Stimulated activated memory B cell treated with anti-CD40 and anti-IgM and Interleukin-4, amounts not matched to agents 10 μg/mL and 1 μg/mL and 100 μg/mL, for 72 hours (primary cell): ENCODE data around the gene FGD6.
A peak's percentile ranks its signal among the peaks of the same experiment; 100 is the strongest.
"Not testable (repeated sequence)": the region's sequence is repeated elsewhere in the genome, so short reads cannot be mapped to it uniquely, and the experiment has no call there.

ENCODE experiments used
- ATAC-seq: fragments of 150-1000 bp; cut with Tn5 transposase; 2 replicates; pipeline ENCODE4 v1.10.0; 2021
- H3K27ac Mint-ChIP-seq: one replicate; pipeline ENCODE4 v1.8.0; 2022; ENCODE audit warnings: mild to moderate bottlenecking, mixed read lengths
- H3K27me3 Mint-ChIP-seq: one replicate; pipeline ENCODE4 v1.8.0; 2022; ENCODE audit warnings: mixed read lengths
- H3K36me3 Mint-ChIP-seq: one replicate; pipeline ENCODE4 v1.8.0; 2022; ENCODE audit warnings: mixed read lengths
- H3K4me1 Mint-ChIP-seq: one replicate; pipeline ENCODE4 v1.8.0; 2022; ENCODE audit warnings: mixed read lengths
- H3K4me3 Mint-ChIP-seq: one replicate; pipeline ENCODE4 v1.8.0; 2022; ENCODE audit warnings: mild to moderate bottlenecking, moderate library complexity, mixed read lengths
- H3K9me3 Mint-ChIP-seq: one replicate; pipeline ENCODE4 v1.8.0; 2022; ENCODE audit warnings: mixed read lengths

The FGD6 gene

DNA sequence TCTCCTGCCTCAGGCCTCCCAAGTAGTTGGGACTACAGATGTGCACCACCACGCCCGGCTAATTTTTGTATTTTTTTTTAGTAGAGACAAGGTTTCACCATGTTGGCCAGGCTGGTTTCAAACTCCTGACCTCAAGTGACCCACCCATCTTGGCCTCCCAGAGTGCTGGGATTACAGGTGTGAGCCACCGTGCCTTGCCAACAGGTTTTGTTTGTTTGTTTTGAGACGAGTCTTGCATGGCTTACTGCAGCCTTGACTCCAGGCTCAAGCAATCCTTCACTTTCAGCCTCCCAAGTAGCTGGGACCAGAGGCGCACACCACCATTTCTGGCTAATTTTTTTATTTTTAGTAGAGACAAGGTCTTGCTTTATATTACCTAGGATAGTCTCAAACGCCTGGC, 23.9 kb upstream of the FGD6 start:
- not testable (repeated sequence) for H3K4me3 Mint-ChIP-seq, H3K27ac Mint-ChIP-seq, ATAC-seq, H3K27me3 Mint-ChIP-seq, H3K9me3 Mint-ChIP-seq
- peaks cover 28% of the 10 kb centered on the region for H3K4me1 Mint-ChIP-seq
- H3K36me3 Mint-ChIP-seq, result peaks cover 22% of the 10 kb centered on the region

DNA sequence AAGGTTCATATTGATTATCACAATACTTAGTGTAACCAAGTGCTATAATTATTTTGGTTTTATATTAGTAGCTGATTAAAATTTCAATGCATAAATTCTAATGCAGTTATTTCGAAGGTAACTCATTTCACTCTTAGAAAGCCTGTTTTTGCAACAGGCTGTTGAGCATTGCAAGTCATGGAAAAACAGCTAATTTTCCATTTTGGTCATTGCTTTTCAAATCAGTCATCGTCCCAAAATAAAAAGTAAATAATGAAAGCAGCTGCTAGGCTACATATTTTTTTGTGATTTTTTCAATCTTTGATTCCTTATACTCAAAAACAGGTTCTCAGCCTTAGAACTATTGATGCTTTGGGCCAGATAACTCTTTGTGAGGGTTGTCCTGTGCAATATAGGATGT, 23.3 kb upstream of the FGD6 start:
- Mint-ChIP-seq H3K9me3 (no peaks in the 10 kb centered on the region), H3K4me1 (peaks cover 28% of the 10 kb centered on the region), H3K27me3 (no peaks in the 10 kb centered on the region), H3K27ac (no peak overlapping the region), H3K36me3 (peaks cover 27% of the 10 kb centered on the region), H3K4me3 (no peak overlapping the region)
- ATAC-seq, result no peak

DNA sequence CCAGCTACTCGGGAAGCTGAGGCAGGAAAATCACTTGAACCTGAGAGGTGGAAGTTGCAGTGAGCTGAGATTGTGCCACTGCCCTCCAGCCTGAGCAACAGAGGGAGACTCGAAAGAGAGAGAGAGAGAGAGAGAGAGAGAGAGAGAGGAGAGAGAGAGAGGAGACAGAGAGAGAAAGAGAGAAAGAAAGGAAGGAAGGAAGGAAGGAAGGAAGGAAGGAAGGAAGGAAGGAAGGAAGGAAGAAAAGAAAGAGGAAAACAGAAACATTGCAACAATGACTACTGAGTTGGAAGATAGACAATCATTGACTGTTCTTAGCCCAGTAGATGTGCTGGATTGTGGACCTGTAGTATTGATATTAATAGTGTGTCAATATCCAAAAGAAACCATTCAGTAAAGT, 22.6 kb upstream of the FGD6 start:
- peaks cover 27% of the 10 kb centered on the region for H3K36me3 Mint-ChIP-seq
- peak overlapping the region; percentile 33 for H3K27ac Mint-ChIP-seq
- not testable (repeated sequence) for ATAC-seq, H3K27me3 Mint-ChIP-seq, H3K9me3 Mint-ChIP-seq, H3K4me3 Mint-ChIP-seq
- peaks cover 28% of the 10 kb centered on the region for H3K4me1 Mint-ChIP-seq

DNA sequence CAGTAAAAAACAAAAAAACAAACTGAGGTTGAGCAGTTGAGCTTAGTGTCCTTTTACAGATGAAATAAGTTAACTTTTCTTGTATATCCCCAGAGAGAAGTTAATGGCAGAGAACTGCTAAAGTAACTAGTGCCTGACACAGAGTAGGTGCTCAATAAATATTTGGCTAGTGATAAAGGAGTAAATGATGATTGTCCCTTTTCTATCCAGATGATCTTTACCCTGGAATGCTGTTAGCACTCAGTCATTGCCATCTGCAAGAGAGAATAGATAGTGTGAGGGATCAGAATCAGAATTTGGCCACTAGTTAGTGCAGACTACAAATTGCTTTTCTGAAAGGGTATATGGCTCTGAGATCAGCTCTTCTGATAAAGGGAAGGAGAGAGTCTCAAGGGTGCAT, 21.9 kb upstream of the FGD6 start:
- no peak for ATAC-seq
- H3K27me3 Mint-ChIP-seq, result no peaks in the 10 kb centered on the region
- H3K9me3 Mint-ChIP-seq, result no peaks in the 10 kb centered on the region
- H3K4me1 Mint-ChIP-seq, result peaks cover 28% of the 10 kb centered on the region
- H3K27ac Mint-ChIP-seq, result peak overlapping the region; percentile 33
- peaks cover 33% of the 10 kb centered on the region for H3K36me3 Mint-ChIP-seq
- H3K4me3 Mint-ChIP-seq, result no peak overlapping the region

DNA sequence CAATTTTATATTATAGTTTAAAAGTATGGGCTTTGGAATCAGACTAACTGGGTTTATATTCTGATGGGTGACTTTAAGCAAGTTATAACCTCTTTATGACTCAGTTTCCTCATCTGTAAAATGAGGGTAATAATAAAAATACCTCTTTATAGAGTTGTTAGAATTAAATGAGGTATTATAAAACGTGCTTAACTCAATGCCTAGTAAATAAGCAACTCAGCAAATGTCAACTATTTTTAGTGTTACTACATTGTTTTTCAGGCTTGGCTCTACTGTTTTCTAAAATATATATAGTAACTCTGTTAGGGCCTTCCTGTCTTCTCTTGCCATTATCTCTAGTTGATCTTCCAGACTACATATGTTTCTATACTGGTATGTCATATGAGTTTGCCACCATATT, 20.9 kb upstream of the FGD6 start:
- H3K4me1 Mint-ChIP-seq, result peaks cover 30% of the 10 kb centered on the region
- H3K9me3 Mint-ChIP-seq, result no peaks in the 10 kb centered on the region
- H3K27me3 Mint-ChIP-seq, result no peaks in the 10 kb centered on the region
- no peak overlapping the region for H3K4me3 Mint-ChIP-seq
- ATAC-seq, result no peak
- H3K36me3 Mint-ChIP-seq, result peaks cover 30% of the 10 kb centered on the region
- no peak overlapping the region for H3K27ac Mint-ChIP-seq

DNA sequence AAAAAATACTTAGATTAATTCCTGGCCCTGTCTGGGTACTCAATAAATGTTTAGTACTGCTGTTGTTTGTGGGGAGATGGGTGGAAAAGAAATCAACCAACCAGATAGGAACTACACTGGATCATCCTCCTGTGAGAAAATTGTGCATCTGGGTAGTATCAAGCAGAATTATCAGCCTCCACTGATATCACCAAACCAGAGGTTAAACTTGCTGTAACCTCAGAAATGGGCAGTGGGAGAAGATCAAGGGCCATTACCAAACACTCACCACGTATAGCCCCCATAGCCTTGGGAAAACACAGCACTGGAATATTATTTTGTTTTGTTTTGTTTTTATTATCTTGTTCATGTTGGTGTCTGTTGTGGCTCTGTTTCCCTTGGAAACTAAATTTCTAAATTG, 20.0 kb upstream of the FGD6 start:
- Mint-ChIP-seq H3K27ac (no peak overlapping the region), H3K4me3 (no peak overlapping the region), H3K36me3 (peaks cover 36% of the 10 kb centered on the region), H3K4me1 (peaks cover 38% of the 10 kb centered on the region), H3K27me3 (no peaks in the 10 kb centered on the region), H3K9me3 (no peaks in the 10 kb centered on the region)
- no peak for ATAC-seq

DNA sequence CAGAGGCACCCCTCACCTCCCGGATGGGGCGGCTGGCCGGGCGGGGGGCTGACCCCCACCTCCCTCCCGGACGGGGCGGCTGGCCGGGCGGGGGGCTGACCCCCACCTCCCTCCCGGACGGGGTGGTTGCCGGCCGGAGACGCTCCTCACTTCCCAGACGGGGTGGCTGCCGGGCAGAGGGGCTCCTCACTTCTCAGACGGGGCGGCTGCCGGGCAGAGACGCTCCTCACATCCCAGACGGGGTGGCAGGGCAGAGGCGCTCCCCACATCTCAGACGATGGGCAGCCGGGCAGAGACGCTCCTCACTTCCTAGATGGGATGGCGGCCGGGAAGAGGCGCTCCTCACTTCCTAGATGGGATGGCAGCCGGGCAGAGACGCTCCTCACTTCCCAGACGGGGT, 18.4 kb upstream of the FGD6 start:
- Mint-ChIP-seq H3K4me1 (peaks cover 43% of the 10 kb centered on the region), H3K36me3 (peaks cover 38% of the 10 kb centered on the region)
- not testable (repeated sequence) for H3K4me3 Mint-ChIP-seq, H3K27me3 Mint-ChIP-seq, H3K9me3 Mint-ChIP-seq, ATAC-seq, H3K27ac Mint-ChIP-seq

DNA sequence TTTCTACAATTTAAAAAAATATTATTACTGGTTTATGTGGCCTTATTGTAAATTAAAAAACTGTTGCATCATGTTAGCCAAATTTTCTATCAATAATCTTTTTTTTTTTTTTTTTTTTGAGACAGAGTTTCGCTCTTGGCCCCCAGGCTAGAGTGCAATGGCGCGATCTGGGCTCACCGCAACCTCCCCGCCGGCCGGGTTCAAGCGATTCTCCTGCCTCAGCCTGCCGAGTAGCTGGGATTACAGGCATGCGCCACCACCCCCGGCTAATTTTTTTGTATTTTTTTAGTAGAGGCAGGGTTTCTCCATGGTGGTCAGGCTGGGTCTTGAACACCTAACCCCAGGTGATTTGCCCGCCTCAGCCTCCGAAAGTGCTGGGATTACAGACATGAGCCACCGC, 16.9 kb upstream of the FGD6 start:
- Mint-ChIP-seq H3K36me3 (peaks cover 29% of the 10 kb centered on the region), H3K4me1 (peaks cover 39% of the 10 kb centered on the region)
- H3K9me3 Mint-ChIP-seq, H3K27ac Mint-ChIP-seq, H3K4me3 Mint-ChIP-seq, ATAC-seq, H3K27me3 Mint-ChIP-seq: not testable (repeated sequence)

DNA sequence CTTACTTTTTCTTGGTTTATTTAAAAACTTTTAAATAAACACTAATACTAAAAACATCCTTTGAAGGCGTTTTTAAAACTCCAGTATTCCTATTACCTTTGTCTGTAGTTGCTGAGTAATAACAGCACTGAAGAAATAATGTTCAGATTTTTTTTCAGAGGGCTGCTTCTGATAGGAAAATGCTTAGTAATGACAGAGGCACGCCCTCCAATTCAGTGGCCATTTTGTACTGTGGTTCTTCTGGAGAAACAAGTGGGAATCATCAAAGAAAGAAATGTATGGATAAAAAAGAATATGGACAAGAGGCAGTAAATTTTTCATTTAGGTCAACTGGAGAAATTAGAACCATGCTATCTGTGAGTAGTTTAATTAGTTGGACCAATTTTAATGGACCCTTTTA, 13.9 kb upstream of the FGD6 start:
- Mint-ChIP-seq H3K9me3 (no peaks in the 10 kb centered on the region), H3K4me1 (peaks cover 33% of the 10 kb centered on the region), H3K4me3 (no peak overlapping the region), H3K27ac (no peak overlapping the region), H3K27me3 (no peaks in the 10 kb centered on the region), H3K36me3 (peaks cover 23% of the 10 kb centered on the region)
- no peak for ATAC-seq

DNA sequence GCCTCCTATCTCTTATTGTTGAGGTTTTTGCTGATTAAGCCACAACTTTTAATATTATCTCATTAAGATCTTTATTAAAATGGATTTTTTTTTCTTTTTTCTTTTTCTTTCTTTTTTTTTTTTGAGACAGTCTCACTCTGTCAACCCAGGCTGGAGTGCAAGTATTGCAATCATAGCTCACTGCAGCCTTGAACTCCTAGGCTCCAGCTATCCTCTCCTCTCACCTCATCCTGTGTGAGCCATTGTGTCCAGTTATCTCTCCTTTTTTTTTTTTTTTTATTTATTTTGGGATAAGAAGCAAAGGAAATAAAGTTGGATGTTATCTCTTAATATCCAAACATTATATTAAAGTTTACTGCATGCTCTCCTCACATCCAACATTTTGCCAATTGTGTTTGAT, 13.0 kb upstream of the FGD6 start:
- H3K27ac Mint-ChIP-seq, result no peak overlapping the region
- H3K9me3 Mint-ChIP-seq, result no peaks in the 10 kb centered on the region
- peaks cover 33% of the 10 kb centered on the region for H3K4me1 Mint-ChIP-seq
- no peaks in the 10 kb centered on the region for H3K27me3 Mint-ChIP-seq
- no peak overlapping the region for H3K4me3 Mint-ChIP-seq
- no peak for ATAC-seq
- H3K36me3 Mint-ChIP-seq, result peaks cover 23% of the 10 kb centered on the region

DNA sequence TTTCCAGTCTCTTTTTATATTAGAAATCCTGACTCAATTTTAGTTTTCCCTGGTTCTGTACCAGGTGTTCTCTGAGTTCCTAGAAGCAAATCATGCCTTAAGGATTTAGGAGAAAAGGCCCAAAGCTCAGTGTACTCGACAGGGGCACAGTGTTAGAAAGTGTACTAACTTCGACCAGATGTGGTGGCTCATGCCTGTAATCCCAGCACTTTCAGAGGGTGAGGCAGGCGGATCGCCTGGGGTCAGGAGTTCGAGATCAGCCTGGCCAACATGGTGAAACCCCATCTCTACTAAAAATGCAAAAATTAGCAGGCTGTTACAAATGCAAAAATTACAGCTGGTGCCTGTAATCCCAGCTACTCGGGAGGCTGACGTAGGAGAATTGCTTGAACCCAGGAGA, 12.4 kb upstream of the FGD6 start:
- Mint-ChIP-seq H3K27me3 (no peaks in the 10 kb centered on the region), H3K27ac (no peak overlapping the region), H3K4me1 (peaks cover 38% of the 10 kb centered on the region), H3K36me3 (peaks cover 27% of the 10 kb centered on the region), H3K9me3 (no peaks in the 10 kb centered on the region), H3K4me3 (no peak overlapping the region)
- no peak for ATAC-seq

DNA sequence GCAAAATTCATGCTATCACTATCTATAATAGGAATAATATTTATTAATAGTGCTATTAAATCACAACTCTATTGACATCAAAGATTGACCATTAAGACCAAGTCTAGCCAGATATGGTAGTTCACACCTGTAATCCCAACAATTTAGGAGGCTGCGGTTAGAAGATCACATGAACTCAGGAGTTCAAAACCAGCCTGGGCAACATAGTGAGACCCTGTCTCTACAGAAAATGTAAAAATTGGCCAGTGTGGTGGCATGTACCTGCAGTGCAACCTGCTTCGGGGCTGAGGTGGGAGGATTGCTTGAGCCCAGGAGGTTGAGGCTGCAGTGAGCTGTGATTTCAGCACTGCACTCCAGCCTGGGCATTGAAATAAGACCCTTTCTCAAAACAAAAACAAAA, 11.3 kb upstream of the FGD6 start:
- Mint-ChIP-seq H3K4me1 (peaks cover 46% of the 10 kb centered on the region), H3K36me3 (peaks cover 29% of the 10 kb centered on the region), H3K9me3 (no peaks in the 10 kb centered on the region), H3K27ac (no peak overlapping the region), H3K4me3 (no peak overlapping the region), H3K27me3 (no peaks in the 10 kb centered on the region)
- ATAC-seq, result no peak

DNA sequence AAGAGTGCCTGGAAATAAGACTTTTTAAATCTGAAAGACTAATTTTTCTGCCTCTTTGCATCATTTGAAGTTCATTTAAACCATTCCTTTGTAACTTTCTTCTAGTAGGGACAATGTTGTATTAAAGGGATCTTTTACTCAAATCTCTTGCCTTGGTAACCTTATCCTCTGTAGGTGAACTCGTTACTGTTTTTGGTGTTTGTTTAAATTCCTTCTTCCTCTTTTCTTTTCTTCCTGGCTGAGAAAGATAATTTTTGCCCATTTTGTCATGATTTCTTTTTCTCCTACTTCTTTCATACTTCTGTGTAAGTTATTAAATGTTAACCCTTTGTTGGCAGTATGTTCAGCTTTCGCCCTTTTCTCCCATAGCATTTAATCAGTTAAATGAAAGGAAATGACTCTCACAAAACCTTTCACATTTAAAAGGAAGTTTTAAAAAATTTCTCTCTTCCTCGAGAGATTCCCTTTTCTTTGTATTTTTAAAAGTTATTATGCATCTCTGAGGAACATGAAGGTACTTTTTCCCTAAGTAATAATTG, 10.6 kb upstream of the FGD6 start:
- Mint-ChIP-seq H3K27ac (no peak overlapping the region), H3K9me3 (no peaks in the 10 kb centered on the region), H3K4me1 (peaks cover 41% of the 10 kb centered on the region), H3K36me3 (peaks cover 24% of the 10 kb centered on the region), H3K4me3 (no peak overlapping the region), H3K27me3 (no peaks in the 10 kb centered on the region)
- ATAC-seq, result no peak

DNA sequence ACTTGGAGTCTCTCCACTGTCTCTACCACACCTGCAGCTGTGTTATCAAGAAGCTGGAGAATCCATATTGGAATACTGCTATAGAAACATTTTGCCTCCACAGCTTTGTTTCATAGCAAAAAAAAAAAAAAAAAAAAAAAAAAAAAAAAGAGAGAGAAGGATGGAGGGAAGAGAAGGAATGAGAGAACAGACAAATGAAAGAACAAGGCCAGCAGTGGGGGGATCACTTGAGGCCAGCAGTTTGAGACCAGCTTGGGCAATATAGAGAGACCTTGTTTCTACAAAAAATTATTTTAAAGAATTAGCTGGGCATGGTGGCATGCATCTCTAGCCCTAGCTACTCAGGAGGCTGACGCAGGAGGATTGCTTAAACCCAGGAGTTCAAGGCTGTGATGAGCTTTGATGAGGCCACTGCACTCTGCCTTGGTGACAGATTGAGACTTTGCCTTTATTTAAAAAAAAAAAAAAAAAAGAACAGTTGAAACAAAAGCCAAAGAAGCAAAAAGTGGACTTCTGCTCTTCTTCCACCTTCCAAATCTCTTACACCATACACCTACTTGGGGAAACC, 8.5 kb upstream of the FGD6 start:
- peaks cover 36% of the 10 kb centered on the region for H3K4me1 Mint-ChIP-seq
- no peaks in the 10 kb centered on the region for H3K9me3 Mint-ChIP-seq
- H3K27ac Mint-ChIP-seq, result no peak overlapping the region
- no peak overlapping the region for H3K4me3 Mint-ChIP-seq
- H3K36me3 Mint-ChIP-seq, result peaks cover 17% of the 10 kb centered on the region
- no peak for ATAC-seq
- no peaks in the 10 kb centered on the region for H3K27me3 Mint-ChIP-seq

DNA sequence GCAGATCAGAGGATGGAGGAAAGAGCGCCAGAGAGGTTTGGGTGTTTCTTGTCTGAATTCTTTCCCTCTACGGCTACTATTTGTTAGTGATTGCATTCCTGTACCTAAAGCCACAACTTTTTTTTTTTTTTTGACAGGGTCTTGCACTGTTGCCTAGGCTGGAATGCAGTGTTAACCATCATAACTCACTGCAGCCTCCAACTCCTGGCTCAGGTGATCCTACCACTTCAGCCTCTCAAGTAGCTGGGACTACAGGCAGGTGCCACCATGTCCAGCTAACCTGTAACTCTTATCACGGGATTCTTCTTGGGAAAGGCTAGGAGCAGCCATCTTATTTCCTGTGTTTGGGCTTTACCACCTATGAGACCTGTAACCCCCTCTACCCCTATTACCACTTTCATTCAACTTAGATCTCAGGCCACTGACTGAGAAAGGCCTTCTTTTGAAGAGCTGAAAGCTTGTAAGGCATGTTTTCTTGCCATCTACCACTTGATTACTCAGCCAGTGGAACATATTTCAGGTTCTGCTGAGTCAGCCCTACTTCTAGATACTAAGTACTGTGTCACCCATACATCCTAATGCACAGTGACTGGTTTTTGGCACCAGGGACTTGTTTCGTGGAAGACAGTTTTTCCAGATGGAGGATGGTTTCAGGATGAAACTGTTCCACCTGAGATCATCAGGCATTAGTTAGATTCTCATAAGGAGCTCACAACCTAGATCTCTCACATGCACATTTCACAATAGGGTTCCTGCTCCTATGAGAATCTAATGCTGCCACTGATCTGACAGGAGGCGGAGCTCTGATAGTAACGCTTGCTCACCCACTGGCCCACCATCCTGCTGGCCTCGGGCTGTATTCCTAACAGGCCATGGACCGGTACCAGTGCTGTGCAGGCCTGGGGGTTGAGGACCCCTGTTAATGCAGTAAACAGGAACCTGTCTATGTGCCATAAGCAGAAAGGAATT, 7.2 kb upstream of the FGD6 start:
- H3K9me3 Mint-ChIP-seq, result no peaks in the 10 kb centered on the region
- H3K36me3 Mint-ChIP-seq, result peaks cover 17% of the 10 kb centered on the region
- ATAC-seq, result no peak
- H3K27ac Mint-ChIP-seq, result peak overlapping the region; percentile 11
- no peak overlapping the region for H3K4me3 Mint-ChIP-seq
- H3K27me3 Mint-ChIP-seq, result no peaks in the 10 kb centered on the region
- H3K4me1 Mint-ChIP-seq, result peaks cover 38% of the 10 kb centered on the region

DNA sequence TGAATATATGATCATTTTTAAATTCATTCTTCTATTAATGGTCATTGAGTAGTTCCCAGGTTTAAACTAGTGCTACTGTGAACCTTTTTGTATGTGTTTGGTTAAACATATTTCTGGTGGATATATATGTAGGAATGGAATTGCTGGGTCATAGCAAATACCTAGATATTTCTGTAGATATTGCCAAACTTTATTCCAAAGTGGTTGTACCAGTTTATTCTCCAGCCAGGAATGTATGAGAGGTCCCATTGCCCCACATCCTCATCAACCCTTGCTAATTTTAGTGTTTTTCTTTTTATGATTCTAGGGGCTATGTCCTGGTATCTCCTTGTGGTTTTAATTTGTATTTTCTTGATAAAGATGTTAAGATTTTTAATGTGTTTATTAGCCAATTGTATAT, 3.5 kb upstream of the FGD6 start:
- peaks cover 16% of the 10 kb centered on the region for H3K36me3 Mint-ChIP-seq
- ATAC-seq, result no peak
- no peaks in the 10 kb centered on the region for H3K27me3 Mint-ChIP-seq
- no peak overlapping the region for H3K27ac Mint-ChIP-seq
- peaks cover 44% of the 10 kb centered on the region for H3K4me1 Mint-ChIP-seq
- H3K4me3 Mint-ChIP-seq, result peak overlapping the region; percentile 12
- no peaks in the 10 kb centered on the region for H3K9me3 Mint-ChIP-seq
